Keratinocyte (primary cell): Measurements from ENCODE around the gene CAPN11.

Experiments used
- CTCF ChIP-seq, 3 experiments: IDR thresholded peaks in 1 of 3; conservative IDR thresholded peaks in 1 of 3; optimal IDR thresholded peaks in 1 of 3; 2 replicates in 2 of 3; 3 replicates in 1 of 3; pipeline versions ENCODE3 to v1.5.1; 2011; ENCODE audit warnings: low read length in 3 of 3, mild to moderate bottlenecking in 3 of 3, moderate library complexity in 2 of 3, control low read depth in 1 of 3, inconsistent platforms in 1 of 3; ENCODE audit not compliant: insufficient read depth in 2 of 3; ENCODE audit errors: extremely low read depth in 1 of 3
- EZH2 ChIP-seq: IDR thresholded peaks from one replicate; pipeline ENCODE4 v1.6.1; 2012; ENCODE audit warnings: inconsistent platforms, mild to moderate bottlenecking, low read length, moderate library complexity

- TF ChIP-seq EZH2 (no peak), CTCF (optimal IDR thresholded peaks at IDR 0.05 in 1 of 3, IDR thresholded peaks at IDR 0.05 in 1 of 3, conservative IDR thresholded peaks at IDR 0.05 in 1 of 3; ENCODE audit: extremely low read depth in 1 of 3, insufficient read depth in 2 of 3, low read length in 3 of 3) (no peak)
These were observed 69.8 kb downstream of the CAPN11 start for GRCh38 chr6:44228433-44228832.
